Uterus (tissue), 4 donors: ENCODE measurements around the gene TMEM82. TPM values are rescaled to one million over a fixed set of nuclear protein-coding genes. Genes with fewer than 3 reads are reported as not detected.

Source experiments
- DNase-seq, 2 donors: peaks; one replicate each; pipeline ENCODE4 v3.0.0-alpha.2; 2019 to 2020
- H3K27ac ChIP-seq, 2 donors: fragments of 200-600 bp; sonication (generic); 1 replicate in 1 of 2; 2 replicates in 1 of 2; pipeline ENCODE4 v1.5.1; 2016 to 2018
- H3K27me3 ChIP-seq, 2 donors: fragments of 200-600 bp; sonication (generic); one replicate each; pipeline ENCODE4 v1.5.1; 2018 to 2019; ENCODE audit warnings: control low read depth in 1 of 2
- H3K36me3 ChIP-seq, 2 donors: fragments of 200-600 bp; sonication (generic); one replicate each; pipeline ENCODE4 v1.5.1; 2019; ENCODE audit warnings: control low read depth in 1 of 2
- H3K4me1 ChIP-seq, 2 donors: fragments of 200-600 bp; sonication (generic); one replicate each; pipeline ENCODE4 v1.5.1; 2018 to 2019; ENCODE audit warnings: control low read depth in 1 of 2
- H3K4me3 ChIP-seq, 2 donors: fragments of 200-600 bp; sonication (generic); 1 replicate in 1 of 2; 2 replicates in 1 of 2; pipeline ENCODE4 v1.5.1; 2018 to 2019; ENCODE audit warnings: mild to moderate bottlenecking in 1 of 2
- H3K9me3 ChIP-seq, 2 donors: fragments of 200-600 bp; sonication (generic); one replicate each; pipeline ENCODE4 v1.5.1; 2019; ENCODE audit warnings: control low read depth in 1 of 2
- CTCF ChIP-seq, 4 experiments: fragments of 200-600 bp in 2 of 4; fragments of 450-650 bp in 2 of 4; sonication (generic) in 2 of 4; IDR thresholded peaks; one replicate each; pipeline ENCODE4 v1.5.1; 2016 to 2019; ENCODE audit warnings: antibody characterized with exemption in 4 of 4, mild to moderate bottlenecking in 2 of 4, moderate library complexity in 1 of 4
- POLR2A ChIP-seq, 2 donors: fragments of 450-650 bp; IDR thresholded peaks; one replicate each; pipeline ENCODE4 v1.6.1; 2016; ENCODE audit warnings: antibody characterized with exemption in 2 of 2, mild to moderate bottlenecking in 1 of 2, moderate library complexity in 1 of 2
- intact Hi-C: fragments of 100-400 bp; cut with DNase I; formaldehyde crosslinking; loops from one replicate; pipeline ENCODE4 v1.15.1; 2023; ENCODE audit warnings: low total_unique reads
- total RNA-seq, 4 donors: library from RNA; depleted of rRNA in 3 of 4; stranded (reverse); fragments of >200 nt in 3 of 4; gene quantifications; one replicate each; pipeline versions ENCODE4 v1.1.0 to v1.2.4, GENCODE V29; 2014 to 2023
- donor health status: DM: yes; HTN: yes; CAD: no.

Gene TMEM82
- total RNA-seq, 4 donors from 2014 or later: not detected

- Histone ChIP-seq H3K36me3 (no peaks in the 10 kb centered on the region), H3K9me3 (no peaks in the 10 kb centered on the region), H3K27ac (no peak overlapping the region), H3K4me3 (no peak overlapping the region), H3K4me1 (no peaks in the 10 kb centered on the region), H3K27me3 (no peaks in the 10 kb centered on the region)
- intact Hi-C loops: no loop called here
- no peak for DNase-seq
- TF ChIP-seq POLR2A (IDR thresholded peaks at IDR 0.05) (no peak), CTCF (IDR thresholded peaks at IDR 0.05) (no peak)
Measured at GRCh38 chr1:15724949-15725880, 17.1 kb upstream of the TMEM82 start.

- intact Hi-C loops: no loop called here
- H3K4me3 ChIP-seq: no peak overlapping the region
- no peaks in the 10 kb centered on the region for H3K27me3 ChIP-seq
- no peak for TF ChIP-seq POLR2A (IDR thresholded peaks at IDR 0.05)
- TF ChIP-seq CTCF (IDR thresholded peaks at IDR 0.05): no peak
- no peak for DNase-seq
- no peaks in the 10 kb centered on the region for H3K4me1 ChIP-seq
- H3K9me3 ChIP-seq: no peaks in the 10 kb centered on the region
- H3K36me3 ChIP-seq: no peaks in the 10 kb centered on the region
- H3K27ac ChIP-seq: no peak overlapping the region
Measured at GRCh38 chr1:15726508-15726907, 15.8 kb upstream of the TMEM82 start.

GRCh38 chr1:15727021-15727420 lies 15.3 kb upstream of the TMEM82 start:
- DNase-seq: no peak
- Histone ChIP-seq H3K27ac (no peak overlapping the region), H3K9me3 (no peaks in the 10 kb centered on the region), H3K36me3 (no peaks in the 10 kb centered on the region), H3K27me3 (no peaks in the 10 kb centered on the region), H3K4me3 (no peak overlapping the region), H3K4me1 (no peaks in the 10 kb centered on the region)
- no peak for TF ChIP-seq CTCF (IDR thresholded peaks at IDR 0.05)
- no peak for TF ChIP-seq POLR2A (IDR thresholded peaks at IDR 0.05)
- intact Hi-C loops: no loop called here

GRCh38 chr1:15727424-15727823 lies 14.9 kb upstream of the TMEM82 start:
- no peak for DNase-seq
- Histone ChIP-seq H3K36me3 (no peaks in the 10 kb centered on the region), H3K9me3 (no peaks in the 10 kb centered on the region), H3K4me3 (no peak overlapping the region), H3K27ac (no peak overlapping the region), H3K27me3 (no peaks in the 10 kb centered on the region), H3K4me1 (no peaks in the 10 kb centered on the region)
- TF ChIP-seq CTCF (IDR thresholded peaks at IDR 0.05): no peak
- TF ChIP-seq POLR2A (IDR thresholded peaks at IDR 0.05): no peak
- intact Hi-C loops: no loop called here

GRCh38 chr1:15727866-15728534 lies 14.3 kb upstream of the TMEM82 start:
- no peak overlapping the region for H3K4me3 ChIP-seq
- intact Hi-C loops: no loop called here
- no peaks in the 10 kb centered on the region for H3K27me3 ChIP-seq
- no peak for TF ChIP-seq POLR2A (IDR thresholded peaks at IDR 0.05)
- TF ChIP-seq CTCF (IDR thresholded peaks at IDR 0.05): no peak
- no peaks in the 10 kb centered on the region for H3K9me3 ChIP-seq
- H3K36me3 ChIP-seq: no peaks in the 10 kb centered on the region
- no peaks in the 10 kb centered on the region for H3K4me1 ChIP-seq
- DNase-seq: no peak
- no peak overlapping the region for H3K27ac ChIP-seq
